K562 (cell line): ENCODE data around the gene PRKD1. TPM values are rescaled to one million over a fixed set of nuclear protein-coding genes. Genes with fewer than 3 reads are reported as not detected.

Source experiments
- ATAC-seq: fragments of 200-7000 bp; cut with Tn5 transposase; 3 replicates; pipeline ENCODE4 v1.9.1; 2020; ENCODE audit warnings: moderate library complexity
- BruUV-seq: library from RNA; stranded (reverse); fragments of 400-500 nt; replicated peaks from 2 replicates; lab custom pipeline; 2021; lab: Mats Ljungman, UMichigan
- CTCF ChIA-PET: fragments of 300-600 bp; formaldehyde crosslinking; extraction: SDS; loops from one replicate; lab custom pipeline; 2021; ENCODE audit warnings: low intra/inter-chr PET ratio; lab: Yijun Ruan, JAX
- POLR2A ChIA-PET: fragments of 300-600, 350-650 bp; sonication (Branson Sonifier 250); formaldehyde crosslinking; extraction: SDS; loops from one replicate; lab custom pipeline; 2021; ENCODE audit warnings: antibody characterized with exemption, inconsistent platforms; lab: Yijun Ruan, JAX
- DNase-seq, 4 experiments: peaks; one replicate each; pipeline versions ENCODE4 v3.0.0 to v3.0.0-alpha.2; 2011 to 2018; ENCODE audit warnings: low spot score in 3 of 4, mixed read lengths in 3 of 4; ENCODE audit errors: extremely low read depth in 1 of 4
- FAIRE-seq: peaks from 2 replicates; lab custom pipeline; 2011; peaks lifted over from hg19 to GRCh38; lab: Jason Lieb, UNC
- H2AFZ ChIP-seq: 2 replicates; pipeline ENCODE4 v1.6.0; 2011; ENCODE audit warnings: low read depth, low read length, control low read depth, inconsistent platforms
- H3K27ac ChIP-seq: fragments of 200-600 bp; 3 replicates; pipeline ENCODE4 v1.8.0; 2011; ENCODE audit warnings: low read depth, mild to moderate bottlenecking, control low read depth, inconsistent platforms, low read length, moderate library complexity, mixed read lengths; ENCODE audit errors: extremely low read depth
- H3K27me3 ChIP-seq, 2 experiments: fragments of 300-600 bp in 1 of 2; 2 replicates in 1 of 2; 3 replicates in 1 of 2; pipeline versions ENCODE4 v1.6.0 to v1.8.0; 2011; ENCODE audit warnings: inconsistent platforms in 2 of 2, low read length in 2 of 2, mild to moderate bottlenecking in 1 of 2, mixed read lengths in 1 of 2, moderate library complexity in 1 of 2; ENCODE audit not compliant: control insufficient read depth in 2 of 2, insufficient read depth in 2 of 2
- H3K36me3 ChIP-seq: fragments of 300-600 bp; 3 replicates; pipeline ENCODE4 v1.8.0; 2011; ENCODE audit warnings: mild to moderate bottlenecking, low read length, inconsistent platforms; ENCODE audit not compliant: control insufficient read depth, insufficient read depth
- H3K4me1 ChIP-seq, 2 experiments: fragments of 200-600 bp in 1 of 2; replicated peaks in 1 of 2; 2 replicates in 1 of 2; 3 replicates in 1 of 2; pipeline versions ENCODE4 v1.5.1 to v1.8.0; 2011; ENCODE audit warnings: inconsistent platforms in 2 of 2, low read length in 2 of 2, mild to moderate bottlenecking in 1 of 2, mixed read lengths in 1 of 2, moderate library complexity in 1 of 2; ENCODE audit not compliant: control insufficient read depth in 2 of 2, insufficient read depth in 2 of 2
- H3K4me2 ChIP-seq: 2 replicates; pipeline ENCODE4 v1.6.1; 2011; ENCODE audit warnings: low read length, control low read depth, inconsistent platforms, mixed read lengths; ENCODE audit not compliant: insufficient read depth
- H3K4me3 ChIP-seq: fragments of 200-600 bp; sonication (generic), shearing (Covaris generic); 2 replicates; pipeline ENCODE4 v1.5.1; 2016; ENCODE audit warnings: control low read depth, inconsistent platforms
- H3K79me2 ChIP-seq: fragments of 200-600 bp; 3 replicates; pipeline ENCODE4 v1.8.0; 2011; ENCODE audit warnings: low read length, inconsistent platforms; ENCODE audit not compliant: control insufficient read depth, insufficient read depth
- H3K9ac ChIP-seq, 2 experiments: 2 replicates each; pipeline versions ENCODE4 v1.6.0 to v1.6.1; 2011; ENCODE audit warnings: low read depth in 2 of 2, low read length in 2 of 2, control low read depth in 1 of 2, inconsistent platforms in 1 of 2, mild to moderate bottlenecking in 1 of 2, mixed read lengths in 1 of 2; ENCODE audit not compliant: insufficient read depth in 1 of 2
- H3K9me1 ChIP-seq: one replicate; pipeline ENCODE4 v1.6.0; 2011; ENCODE audit warnings: inconsistent platforms, mild to moderate bottlenecking, low read length, moderate library complexity; ENCODE audit not compliant: control insufficient read depth, insufficient read depth
- H3K9me3 ChIP-seq: replicated peaks from 2 replicates; pipeline ENCODE4 v1.5.1; 2011; ENCODE audit warnings: low read depth, low read length, inconsistent platforms; ENCODE audit not compliant: control insufficient read depth, insufficient read depth
- H4K20me1 ChIP-seq: replicated peaks from 2 replicates; pipeline ENCODE4 v1.6.1; 2011; ENCODE audit warnings: low read length, inconsistent platforms, mixed read lengths; ENCODE audit not compliant: control insufficient read depth, insufficient read depth
- CBFA2T3 ChIP-seq: fragments of 450-650 bp; IDR thresholded peaks from 2 replicates; pipeline ENCODE4 v1.6.1; 2017
- HMGXB4 ChIP-seq: sonication (generic); formaldehyde crosslinking; IDR thresholded peaks from 2 replicates; pipeline ENCODE4 v1.8.1; 2023; ENCODE audit warnings: mild to moderate bottlenecking, missing genetic modification reagents
- IRF2 ChIP-seq: sonication (generic); formaldehyde crosslinking; IDR thresholded peaks from 2 replicates; pipeline ENCODE4 v1.8.1; 2022; ENCODE audit warnings: mild to moderate bottlenecking, missing genetic modification reagents
- KAT2B ChIP-seq: IDR thresholded peaks from one replicate; pipeline ENCODE4 v1.6.1; 2012; ENCODE audit warnings: low read depth, mild to moderate bottlenecking, control low read depth, inconsistent platforms, low read length, moderate library complexity
- NFATC3 ChIP-seq: fragments of 450-650 bp; IDR thresholded peaks from 2 replicates; pipeline ENCODE4 v1.6.1; 2017; ENCODE audit warnings: mild to moderate bottlenecking
- NFIC ChIP-seq: fragments of 450-650 bp; IDR thresholded peaks from 2 replicates; pipeline ENCODE4 v1.6.1; 2017; ENCODE audit warnings: mild to moderate bottlenecking, inconsistent platforms
- NR2C2 ChIP-seq, 2 experiments: fragments of 200-800 bp in 1 of 2; sonication (Bioruptor generic) in 1 of 2; sonication (generic) in 1 of 2; formaldehyde crosslinking in 1 of 2; IDR thresholded peaks; 2 replicates each; pipeline versions ENCODE4 v1.6.1 to v1.8.0; 2016 to 2022; ENCODE audit warnings: mild to moderate bottlenecking in 1 of 2, missing compliant biosample characterization in 1 of 2, missing genetic modification characterization in 1 of 2, missing genetic modification reagents in 1 of 2
- PCBP1 ChIP-seq: fragments of 200-400 bp; formaldehyde crosslinking; IDR thresholded peaks from 2 replicates; pipeline ENCODE4 v1.6.1; 2018; ENCODE audit warnings: mild to moderate bottlenecking, low read depth, low read length; ENCODE audit not compliant: poor library complexity, severe bottlenecking
- POLR2A ChIP-seq: fragments of 450-650 bp; conservative IDR thresholded peaks from 2 replicates; pipeline ENCODE4 v1.6.1; 2016
- RFX5 ChIP-seq: IDR thresholded peaks from 2 replicates; pipeline ENCODE4 v1.6.1; 2011; ENCODE audit warnings: low read depth, mild to moderate bottlenecking, improper control_type of control experiment, low read length
- TAF15 ChIP-seq: fragments of 200-400 bp; formaldehyde crosslinking; IDR thresholded peaks from 2 replicates; pipeline ENCODE4 v1.6.1; 2017; ENCODE audit warnings: mild to moderate bottlenecking, low read depth, low read length, moderate library complexity
- TBL1XR1 ChIP-seq, 2 experiments: IDR thresholded peaks; 2 replicates each; pipeline ENCODE4 v1.6.1; 2012; ENCODE audit warnings: improper control_type of control experiment in 2 of 2, low read length in 2 of 2, mild to moderate bottlenecking in 1 of 2
- TCF7L2 ChIP-seq: fragments of 150-350 bp; IDR thresholded peaks from 2 replicates; pipeline ENCODE4 v1.6.1; 2016; ENCODE audit warnings: low read depth, mild to moderate bottlenecking, low read length, moderate library complexity
- ZNF146 ChIP-seq: IDR thresholded peaks from one replicate; pipeline ENCODE4 v1.6.1; 2018; ENCODE audit warnings: missing compliant biosample characterization; ENCODE audit not compliant: unreplicated experiment
- ZNF212 ChIP-seq: fragments of 450-650 bp; formaldehyde crosslinking; IDR thresholded peaks from 2 replicates; pipeline ENCODE4 v1.4.0; 2020; ENCODE audit warnings: mild to moderate bottlenecking
- WGBS: fragments of 100-300 bp; shearing (Covaris generic); methylation state at CpG from one replicate; pipeline ENCODE4 v1.1.6; 2016; ENCODE audit warnings: low coverage, mixed read lengths; ENCODE audit not compliant: insufficient coverage; ENCODE audit errors: missing lambda C conversion rate; 5-methylcytosine and 5-hydroxymethylcytosine counted together
- in situ Hi-C: fragments of 300-500 bp; cut with MboI; formaldehyde crosslinking; loops from 4 replicates; pipeline ENCODE4 v1.15.0; 2018; ENCODE audit warnings: inconsistent platforms, mixed read lengths
- intact Hi-C: fragments of 100-400 bp; cut with micrococcal nuclease; formaldehyde crosslinking; loops from 2 replicates; pipeline ENCODE4 v1.14.2; 2022
- polyA plus RNA-seq, 8 experiments: library from polyadenylated mRNA; depleted of rRNA in 4 of 8; stranded (reverse) in 5 of 8; unstranded in 3 of 8; fragments of >200 nt; fragmentation: Nextera tagmentation in 2 of 8; fragmentation: Illumina TruSeq in 1 of 8; extraction: Ambion mirVana in 2 of 8; extraction: Trizol in 1 of 8; gene quantifications; 2 replicates each; pipeline versions ENCODE4 v1.2.1 to v1.2.3, GENCODE V29; 2011 to 2014; ENCODE audit warnings: inconsistent platforms in 1 of 8, missing spikeins in 1 of 8
- total RNA-seq, 7 experiments: library from RNA; depleted of rRNA in 6 of 7; stranded (reverse); fragments of >200 nt in 6 of 7; fragmentation: Illumina TruSeq in 2 of 7; extraction: Trizol in 2 of 7; gene quantifications; 2 replicates each; pipeline versions ENCODE4 v1.2.1 to v1.2.3, GENCODE V29; 2011 to 2021; ENCODE audit warnings: low replicate concordance in 1 of 7

Gene PRKD1
- total and polyA plus RNA-seq, 9 of the 15 experiments (the other 6 are each of a cell fraction or from before 2014, with no cell fraction given) = 0.04 to 0.25 (median 0.13) TPM; not detected in 1

GRCh38 chr14:29738056-29738455, 189.6 kb downstream of the PRKD1 start:
- H3K36me3 ChIP-seq = no peaks in the 10 kb centered on the region
- H3K27me3 ChIP-seq = no peaks in the 10 kb centered on the region
- H2AFZ ChIP-seq = no peak overlapping the region
- ATAC-seq (no peak), FAIRE-seq (no peak), DNase-seq (no peak)
- intact Hi-C loops (no loop called here), in situ Hi-C loops (no loop called here)
- TF ChIP-seq NFATC3 (no peak), TAF15 (no peak), HMGXB4 (CRISPR knock-in tag) (no peak), PCBP1 (no peak), POLR2A (no peak), TBL1XR1 (IDR thresholded peaks at IDR 0.05; ENCODE audit: low read length in 2 of 2) (no peak), NR2C2 (CRISPR knock-in tag; IDR thresholded peaks at IDR 0.05) (no peak), NR2C2 (tag; IDR thresholded peaks at IDR 0.05) (no peak), NFIC (no peak), RFX5 (no peak), ZNF146 (no peak), KAT2B (no peak), TCF7L2 (no peak), CBFA2T3 (no peak), ZNF212 (no peak), IRF2 (no peak)
- no peak overlapping the region for H3K27ac ChIP-seq
- no peaks in the 10 kb centered on the region for H4K20me1 ChIP-seq
- H3K4me3 ChIP-seq = no peak overlapping the region
- H3K4me2 ChIP-seq = no peak overlapping the region
- H3K4me1 ChIP-seq = no peaks in the 10 kb centered on the region
- H3K79me2 ChIP-seq = no peaks in the 10 kb centered on the region
- POLR2A ChIA-PET = no interaction called here
- H3K9ac ChIP-seq = no peak overlapping the region
- CTCF ChIA-PET = no interaction called here
- no peaks in the 10 kb centered on the region for H3K9me1 ChIP-seq
- no peaks in the 10 kb centered on the region for H3K9me3 ChIP-seq
- 7% methylated on average over 1 of the region's 1 CpG for WGBS
- BruUV-seq = no TSS peak
